ENCODE results near the gene RPS27. TPM values are rescaled to one million over a fixed set of nuclear protein-coding genes. Genes with fewer than 3 reads are reported as not detected.

Gene RPS27
- 14,565 TPM for polyA plus RNA-seq (2013, experiment 1 of 2)
- 13,784 TPM for polyA plus RNA-seq (2013, experiment 2 of 2)

GRCh38 chr1:153990468-153991150 lies at the start of gene RPS27:
TSS of gene RPS27 (plus strand) at chr1:153990762. CDS start at chr1:153990797, 35 bp downstream.
- Histone ChIP-seq H3K4me3 (ENCODE audit: insufficient read depth in 1 of 2, low read depth in 1 of 2, low read length in 2 of 2) (peak within 1 kb of the TSS; percentile 82 to 93), H3K9ac (ENCODE audit: low read length) (peak within 1 kb of the TSS; percentile 98), H2BK15ac (ENCODE audit: low read depth, poor library complexity, severe bottlenecking) (no peak within 1 kb of the TSS), H3K27me3 (ENCODE audit: control insufficient read depth in 1 of 2, insufficient read depth in 1 of 2, low read length in 2 of 2) (no peaks in the 10 kb centered on the region), H3K4me2 (ENCODE audit: low read length, poor library complexity, severe bottlenecking) (peak within 1 kb of the TSS; percentile 48), H3K79me1 (replicated peaks; ENCODE audit: low read length, poor library complexity, severe bottlenecking) (no peaks in the 10 kb centered on the region), H4K8ac (ENCODE audit: low read length) (peak within 1 kb of the TSS; percentile 81), H3K14ac (ENCODE audit: low read length in 2 of 2) (peak within 1 kb of the TSS in 1 of 2 experiments; percentile 74), H2AFZ (ENCODE audit: low read depth, low read length) (no peak within 1 kb of the TSS), H2BK12ac (ENCODE audit: low read length in 2 of 2) (no peak within 1 kb of the TSS), H2AK5ac (ENCODE audit: low read length, severe bottlenecking) (peak within 1 kb of the TSS; percentile 90), H4K91ac (ENCODE audit: low read length) (peak within 1 kb of the TSS; percentile 77), H3K36me3 (ENCODE audit: control insufficient read depth in 1 of 2, insufficient read depth in 2 of 2, low read depth in 1 of 2, low read length in 2 of 2) (peaks cover 20 to 42% of the 10 kb centered on the region in 2 experiments), H3K4me1 (ENCODE audit: control insufficient read depth, insufficient read depth, low read depth, low read length) (no peaks in the 10 kb centered on the region), H3K4ac (ENCODE audit: low read depth in 1 of 2, low read length in 2 of 2) (peak within 1 kb of the TSS; percentile 92 to 96), H3K9me3 (ENCODE audit: control insufficient read depth, low read length) (no peaks in the 10 kb centered on the region), H2BK5ac (ENCODE audit: low read depth, low read length, poor library complexity, severe bottlenecking) (peak within 1 kb of the TSS; percentile 81), H2BK120ac (ENCODE audit: low read depth, low read length) (peak within 1 kb of the TSS; percentile 77), H3K23ac (ENCODE audit: low read length in 2 of 2) (no peak within 1 kb of the TSS), H3K27ac (ENCODE audit: low read length, poor library complexity, severe bottlenecking) (peak within 1 kb of the TSS; percentile 89), H3K18ac (ENCODE audit: low read depth in 1 of 2, low read length in 2 of 2) (peak within 1 kb of the TSS; percentile 85 to 98)
- peak; percentile 98 for DNase-seq
- under 1% methylated on average over 27 of the region's 36 CpGs for WGBS

GRCh38 chr1:153941826-153942725 lies 48.5 kb upstream of the RPS27 start:
- Histone ChIP-seq H3K4me3 (ENCODE audit: insufficient read depth in 1 of 2, low read depth in 1 of 2, low read length in 2 of 2) (no peak overlapping the region), H4K91ac (ENCODE audit: low read length) (no peak overlapping the region), H2AFZ (ENCODE audit: low read depth, low read length) (no peak overlapping the region), H3K9me3 (ENCODE audit: control insufficient read depth, low read length) (no peaks in the 10 kb centered on the region), H3K4ac (ENCODE audit: low read depth in 1 of 2, low read length in 2 of 2) (no peak overlapping the region), H2BK15ac (ENCODE audit: low read depth, poor library complexity, severe bottlenecking) (no peak overlapping the region), H3K14ac (ENCODE audit: low read length in 2 of 2) (no peak overlapping the region), H3K9ac (ENCODE audit: low read length) (no peak overlapping the region), H3K4me2 (ENCODE audit: low read length, poor library complexity, severe bottlenecking) (no peak overlapping the region), H2AK5ac (ENCODE audit: low read length, severe bottlenecking) (no peak overlapping the region), H2BK120ac (ENCODE audit: low read depth, low read length) (no peak overlapping the region), H3K27me3 (ENCODE audit: control insufficient read depth in 1 of 2, insufficient read depth in 1 of 2, low read length in 2 of 2) (no peaks in the 10 kb centered on the region), H3K27ac (ENCODE audit: low read length, poor library complexity, severe bottlenecking) (no peak overlapping the region), H3K18ac (ENCODE audit: low read depth in 1 of 2, low read length in 2 of 2) (no peak overlapping the region), H3K79me1 (replicated peaks; ENCODE audit: low read length, poor library complexity, severe bottlenecking) (peaks cover 44% of the 10 kb centered on the region), H2BK5ac (ENCODE audit: low read depth, low read length, poor library complexity, severe bottlenecking) (no peak overlapping the region), H4K8ac (ENCODE audit: low read length) (no peak overlapping the region), H2BK12ac (ENCODE audit: low read length in 2 of 2) (no peak overlapping the region), H3K4me1 (ENCODE audit: control insufficient read depth, insufficient read depth, low read depth, low read length) (peaks cover 12% of the 10 kb centered on the region), H3K23ac (ENCODE audit: low read length in 2 of 2) (no peak overlapping the region), H3K36me3 (ENCODE audit: control insufficient read depth in 1 of 2, insufficient read depth in 2 of 2, low read depth in 1 of 2, low read length in 2 of 2) (peaks cover 60 to 63% of the 10 kb centered on the region in 2 experiments)
- 97% methylated on average over 34 of the region's 34 CpGs for WGBS
- no peak for DNase-seq

GRCh38 chr1:153942766-153943549 lies 47.6 kb upstream of the RPS27 start:
- Histone ChIP-seq H4K8ac (ENCODE audit: low read length) (no peak overlapping the region), H4K91ac (ENCODE audit: low read length) (peak overlapping the region; percentile 28), H2BK5ac (ENCODE audit: low read depth, low read length, poor library complexity, severe bottlenecking) (no peak overlapping the region), H2AK5ac (ENCODE audit: low read length, severe bottlenecking) (no peak overlapping the region), H3K4ac (ENCODE audit: low read depth in 1 of 2, low read length in 2 of 2) (no peak overlapping the region), H3K4me3 (ENCODE audit: insufficient read depth in 1 of 2, low read depth in 1 of 2, low read length in 2 of 2) (no peak overlapping the region), H3K79me1 (replicated peaks; ENCODE audit: low read length, poor library complexity, severe bottlenecking) (peaks cover 42% of the 10 kb centered on the region), H3K9me3 (ENCODE audit: control insufficient read depth, low read length) (no peaks in the 10 kb centered on the region), H3K4me1 (ENCODE audit: control insufficient read depth, insufficient read depth, low read depth, low read length) (peaks cover 12% of the 10 kb centered on the region), H3K4me2 (ENCODE audit: low read length, poor library complexity, severe bottlenecking) (no peak overlapping the region), H2BK12ac (ENCODE audit: low read length in 2 of 2) (no peak overlapping the region), H3K27me3 (ENCODE audit: control insufficient read depth in 1 of 2, insufficient read depth in 1 of 2, low read length in 2 of 2) (no peaks in the 10 kb centered on the region), H3K9ac (ENCODE audit: low read length) (no peak overlapping the region), H2BK120ac (ENCODE audit: low read depth, low read length) (no peak overlapping the region), H2AFZ (ENCODE audit: low read depth, low read length) (no peak overlapping the region), H3K23ac (ENCODE audit: low read length in 2 of 2) (no peak overlapping the region), H2BK15ac (ENCODE audit: low read depth, poor library complexity, severe bottlenecking) (no peak overlapping the region), H3K14ac (ENCODE audit: low read length in 2 of 2) (no peak overlapping the region), H3K18ac (ENCODE audit: low read depth in 1 of 2, low read length in 2 of 2) (no peak overlapping the region), H3K27ac (ENCODE audit: low read length, poor library complexity, severe bottlenecking) (no peak overlapping the region), H3K36me3 (ENCODE audit: control insufficient read depth in 1 of 2, insufficient read depth in 2 of 2, low read depth in 1 of 2, low read length in 2 of 2) (peaks cover 58 to 62% of the 10 kb centered on the region in 2 experiments)
- DNase-seq = no peak
- WGBS = 93% methylated on average over 7 of the region's 11 CpGs
